ENCODE results near the gene NIF3L1. TPM values are rescaled to one million over a fixed set of nuclear protein-coding genes. Genes with fewer than 3 reads are reported as not detected.

The NIF3L1 gene
- total RNA-seq: 26.9 and 29.2 TPM in 2 replicates
- 37.6 and 43.0 TPM in 2 replicates for polyA plus RNA-seq

GRCh38 chr2:200888704-200889625, at the start of gene NIF3L1, which contains the start of gene PPIL3:
Gene NIF3L1 (plus strand): TSS chr2:200889371. CDS start chr2:200891944, 2,573 bp downstream.
Gene PPIL3 (minus strand): TSS chr2:200889077. CDS start chr2:200887615, 1,462 bp downstream.
- H3K27me3 ChIP-seq: no peaks in the 10 kb centered on the region
- H3K36me3 ChIP-seq: peaks cover 14% of the 10 kb centered on the region
- H3K9me3 ChIP-seq (ENCODE audit: low read depth): no peaks in the 10 kb centered on the region
- peak within 1 kb of the TSS; percentile 99 for H3K27ac ChIP-seq
- peak within 1 kb of the TSS; percentile 85 for H3K4me3 ChIP-seq
- DNase-seq (ENCODE audit: low read depth in 1 of 2, low spot score in 1 of 2): peak; percentile 98
- no peak for TF ChIP-seq CTCF (IDR thresholded peaks at IDR 0.05; ENCODE audit: low read depth, low read length)
- peaks cover 9% of the 10 kb centered on the region for H3K4me1 ChIP-seq (ENCODE audit: low read depth)

- no peak overlapping the region for H3K27ac ChIP-seq
- H3K4me3 ChIP-seq: no peak overlapping the region
- no peak for DNase-seq (ENCODE audit: low read depth in 1 of 2, low spot score in 1 of 2)
- H3K36me3 ChIP-seq: no peaks in the 10 kb centered on the region
- no peaks in the 10 kb centered on the region for H3K27me3 ChIP-seq
- no peaks in the 10 kb centered on the region for H3K4me1 ChIP-seq (ENCODE audit: low read depth)
- no peak for TF ChIP-seq CTCF (IDR thresholded peaks at IDR 0.05; ENCODE audit: low read depth, low read length)
- no peaks in the 10 kb centered on the region for H3K9me3 ChIP-seq (ENCODE audit: low read depth)
Measured at GRCh38 chr2:200839513-200839912, 49.7 kb upstream of the NIF3L1 start.

GRCh38 chr2:200843993-200844948, 44.9 kb upstream of the NIF3L1 start:
- Histone ChIP-seq H3K36me3 (no peaks in the 10 kb centered on the region), H3K4me3 (no peak overlapping the region), H3K4me1 (ENCODE audit: low read depth) (no peaks in the 10 kb centered on the region), H3K9me3 (ENCODE audit: low read depth) (no peaks in the 10 kb centered on the region), H3K27me3 (no peaks in the 10 kb centered on the region), H3K27ac (no peak overlapping the region)
- no peak for DNase-seq (ENCODE audit: low read depth in 1 of 2, low spot score in 1 of 2)
- TF ChIP-seq CTCF (IDR thresholded peaks at IDR 0.05; ENCODE audit: low read depth, low read length): no peak

GRCh38 chr2:200845194-200845593, 44.0 kb upstream of the NIF3L1 start:
- Histone ChIP-seq H3K27me3 (no peaks in the 10 kb centered on the region), H3K4me1 (ENCODE audit: low read depth) (no peaks in the 10 kb centered on the region), H3K36me3 (no peaks in the 10 kb centered on the region), H3K9me3 (ENCODE audit: low read depth) (no peaks in the 10 kb centered on the region), H3K27ac (no peak overlapping the region), H3K4me3 (no peak overlapping the region)
- no peak for DNase-seq (ENCODE audit: low read depth in 1 of 2, low spot score in 1 of 2)
- no peak for TF ChIP-seq CTCF (IDR thresholded peaks at IDR 0.05; ENCODE audit: low read depth, low read length)

GRCh38 chr2:200845669-200846325, 43.4 kb upstream of the NIF3L1 start:
- no peak for TF ChIP-seq CTCF (IDR thresholded peaks at IDR 0.05; ENCODE audit: low read depth, low read length)
- DNase-seq (ENCODE audit: low read depth in 1 of 2, low spot score in 1 of 2): no peak
- H3K27ac ChIP-seq: no peak overlapping the region
- H3K4me1 ChIP-seq (ENCODE audit: low read depth): no peaks in the 10 kb centered on the region
- no peaks in the 10 kb centered on the region for H3K9me3 ChIP-seq (ENCODE audit: low read depth)
- no peaks in the 10 kb centered on the region for H3K27me3 ChIP-seq
- H3K36me3 ChIP-seq: no peaks in the 10 kb centered on the region
- no peak overlapping the region for H3K4me3 ChIP-seq

Measured in cardiac muscle cell (in vitro differentiated cells and primary cell).